Uterus (tissue), 4 donors: ENCODE results near the gene ECE2. TPM values are rescaled to one million over a fixed set of nuclear protein-coding genes. Genes with fewer than 3 reads are reported as not detected.

Source experiments
- DNase-seq, 2 donors: peaks; one replicate each; pipeline ENCODE4 v3.0.0-alpha.2; 2019 to 2020
- H3K27ac ChIP-seq, 2 donors: fragments of 200-600 bp; sonication (generic); 1 replicate in 1 of 2; 2 replicates in 1 of 2; pipeline ENCODE4 v1.5.1; 2016 to 2018
- H3K27me3 ChIP-seq, 2 donors: fragments of 200-600 bp; sonication (generic); one replicate each; pipeline ENCODE4 v1.5.1; 2018 to 2019; ENCODE audit warnings: control low read depth in 1 of 2
- H3K36me3 ChIP-seq, 2 donors: fragments of 200-600 bp; sonication (generic); one replicate each; pipeline ENCODE4 v1.5.1; 2019; ENCODE audit warnings: control low read depth in 1 of 2
- H3K4me1 ChIP-seq, 2 donors: fragments of 200-600 bp; sonication (generic); one replicate each; pipeline ENCODE4 v1.5.1; 2018 to 2019; ENCODE audit warnings: control low read depth in 1 of 2
- H3K4me3 ChIP-seq, 2 donors: fragments of 200-600 bp; sonication (generic); 1 replicate in 1 of 2; 2 replicates in 1 of 2; pipeline ENCODE4 v1.5.1; 2018 to 2019; ENCODE audit warnings: mild to moderate bottlenecking in 1 of 2
- H3K9me3 ChIP-seq, 2 donors: fragments of 200-600 bp; sonication (generic); one replicate each; pipeline ENCODE4 v1.5.1; 2019; ENCODE audit warnings: control low read depth in 1 of 2
- CTCF ChIP-seq, 4 experiments: fragments of 200-600 bp in 2 of 4; fragments of 450-650 bp in 2 of 4; sonication (generic) in 2 of 4; IDR thresholded peaks; one replicate each; pipeline ENCODE4 v1.5.1; 2016 to 2019; ENCODE audit warnings: antibody characterized with exemption in 4 of 4, mild to moderate bottlenecking in 2 of 4, moderate library complexity in 1 of 4
- POLR2A ChIP-seq, 2 donors: fragments of 450-650 bp; IDR thresholded peaks; one replicate each; pipeline ENCODE4 v1.6.1; 2016; ENCODE audit warnings: antibody characterized with exemption in 2 of 2, mild to moderate bottlenecking in 1 of 2, moderate library complexity in 1 of 2
- intact Hi-C: fragments of 100-400 bp; cut with DNase I; formaldehyde crosslinking; loops from one replicate; pipeline ENCODE4 v1.15.1; 2023; ENCODE audit warnings: low total_unique reads
- total RNA-seq, 4 donors: library from RNA; depleted of rRNA in 3 of 4; stranded (reverse); fragments of >200 nt in 3 of 4; gene quantifications; one replicate each; pipeline versions ENCODE4 v1.1.0 to v1.2.4, GENCODE V29; 2014 to 2023
- donor health status: DM: yes; HTN: yes; CAD: no.

The ECE2 gene
- total RNA-seq, 4 donors from 2014 or later: not detected

- no peak for DNase-seq
- TF ChIP-seq CTCF (IDR thresholded peaks at IDR 0.05): no peak
- intact Hi-C loops: no loop called here
Observed at GRCh38 chr3:184295771-184296170, 19.9 kb downstream of the ECE2 start.

GRCh38 chr3:184296616-184297015 is 20.8 kb downstream of the ECE2 start:
- Histone ChIP-seq H3K4me3 (no peak overlapping the region), H3K36me3 (no peaks in the 10 kb centered on the region), H3K27ac (no peak overlapping the region), H3K27me3 (no peaks in the 10 kb centered on the region), H3K4me1 (peaks cover 0 to 5% of the 10 kb centered on the region in 2 donors), H3K9me3 (no peaks in the 10 kb centered on the region)
- no peak for DNase-seq
- intact Hi-C loops: no loop called here
- no peak for TF ChIP-seq CTCF (IDR thresholded peaks at IDR 0.05)
- no peak for TF ChIP-seq POLR2A (IDR thresholded peaks at IDR 0.05)

More at GRCh38 chr3:184295771-184296170, 19.9 kb downstream of the ECE2 start:
- Histone ChIP-seq H3K27ac (no peak overlapping the region), H3K4me3 (no peak overlapping the region), H3K27me3 (no peaks in the 10 kb centered on the region), H3K9me3 (no peaks in the 10 kb centered on the region), H3K4me1 (peaks cover 0 to 5% of the 10 kb centered on the region in 2 donors), H3K36me3 (no peaks in the 10 kb centered on the region)

- peak within 1 kb of the TSS; percentile 82 to 94 for H3K4me3 ChIP-seq
- peaks cover 0 to 5% of the 10 kb centered on the region in 2 donors for H3K4me1 ChIP-seq
- H3K9me3 ChIP-seq: no peaks in the 10 kb centered on the region
- H3K27me3 ChIP-seq: no peaks in the 10 kb centered on the region
- no peaks in the 10 kb centered on the region for H3K36me3 ChIP-seq
- H3K27ac ChIP-seq: peak within 1 kb of the TSS; percentile 83 to 90
- intact Hi-C loops: no loop called here
- peak; percentile 98 for DNase-seq
- TF ChIP-seq CTCF (IDR thresholded peaks at IDR 0.05): peak in 1 of 4 experiments; percentile 12
- TF ChIP-seq POLR2A (IDR thresholded peaks at IDR 0.05): peak; percentile 51 to 84
Observed at GRCh38 chr3:184298759-184299487, 23.1 kb downstream of the ECE2 start, which contains the start of gene PSMD2. Gene PSMD2 (plus strand): TSS chr3:184299241. CDS start chr3:184299267, 26 bp downstream.

GRCh38 chr3:184299488-184300377 is 23.9 kb downstream of the ECE2 start:
- intact Hi-C loops: loop anchor here (5.0 kb wide), 1 partner anchor 53 kb away; no protein-coding TSS in a partner anchor
- TF ChIP-seq CTCF (IDR thresholded peaks at IDR 0.05) (no peak), POLR2A (IDR thresholded peaks at IDR 0.05) (no peak)
- no peak for DNase-seq
- H3K4me1 ChIP-seq: peaks cover 0 to 5% of the 10 kb centered on the region in 2 donors
- no peaks in the 10 kb centered on the region for H3K27me3 ChIP-seq
- H3K4me3 ChIP-seq: peak overlapping the region; percentile 82 to 94
- H3K9me3 ChIP-seq: no peaks in the 10 kb centered on the region
- peak overlapping the region; percentile 83 to 90 for H3K27ac ChIP-seq
- H3K36me3 ChIP-seq: no peaks in the 10 kb centered on the region
